WI38 (cell line): Measurements from ENCODE around the gene OSBPL2.

Experiments
- H3K4me3 ChIP-seq: 2 replicates; pipeline ENCODE4 v1.5.1; 2011; ENCODE audit warnings: low read depth, mild to moderate bottlenecking, control low read depth, low read length
- CTCF ChIP-seq: IDR thresholded peaks from 2 replicates; pipeline ENCODE4 v1.5.1; 2012; ENCODE audit warnings: low read depth, mild to moderate bottlenecking, control low read depth, low read length

The OSBPL2 gene

GRCh38 chr20:62211769-62212288, 26.5 kb upstream of the OSBPL2 start:
- no peak overlapping the region for H3K4me3 ChIP-seq
- TF ChIP-seq CTCF: no peak

DNA sequence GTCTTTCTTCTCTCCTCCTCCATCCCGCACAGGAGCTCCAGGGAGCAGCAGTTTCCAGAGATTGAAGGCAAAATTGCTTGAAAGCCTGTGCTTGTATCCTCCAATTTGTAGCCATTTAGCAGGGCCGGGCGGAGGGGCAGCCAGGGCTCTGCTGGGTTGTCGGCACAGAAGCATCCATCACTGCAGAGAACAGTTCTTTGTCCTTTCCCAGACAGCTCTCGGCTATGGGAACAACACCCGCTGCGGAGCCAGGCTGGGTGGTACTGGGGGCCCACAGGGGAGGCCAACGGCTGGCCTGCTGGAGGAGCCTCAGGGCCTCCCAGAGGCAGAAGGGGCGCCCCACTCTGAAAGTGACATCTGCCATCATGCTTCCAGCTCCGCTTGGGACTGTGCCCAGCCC, 26.0 kb upstream of the OSBPL2 start:
- H3K4me3 ChIP-seq: no peak overlapping the region
- no peak for TF ChIP-seq CTCF

- TF ChIP-seq CTCF: no peak
- no peak overlapping the region for H3K4me3 ChIP-seq
Observed at GRCh38 chr20:62214067-62214466, 24.3 kb upstream of the OSBPL2 start.

DNA sequence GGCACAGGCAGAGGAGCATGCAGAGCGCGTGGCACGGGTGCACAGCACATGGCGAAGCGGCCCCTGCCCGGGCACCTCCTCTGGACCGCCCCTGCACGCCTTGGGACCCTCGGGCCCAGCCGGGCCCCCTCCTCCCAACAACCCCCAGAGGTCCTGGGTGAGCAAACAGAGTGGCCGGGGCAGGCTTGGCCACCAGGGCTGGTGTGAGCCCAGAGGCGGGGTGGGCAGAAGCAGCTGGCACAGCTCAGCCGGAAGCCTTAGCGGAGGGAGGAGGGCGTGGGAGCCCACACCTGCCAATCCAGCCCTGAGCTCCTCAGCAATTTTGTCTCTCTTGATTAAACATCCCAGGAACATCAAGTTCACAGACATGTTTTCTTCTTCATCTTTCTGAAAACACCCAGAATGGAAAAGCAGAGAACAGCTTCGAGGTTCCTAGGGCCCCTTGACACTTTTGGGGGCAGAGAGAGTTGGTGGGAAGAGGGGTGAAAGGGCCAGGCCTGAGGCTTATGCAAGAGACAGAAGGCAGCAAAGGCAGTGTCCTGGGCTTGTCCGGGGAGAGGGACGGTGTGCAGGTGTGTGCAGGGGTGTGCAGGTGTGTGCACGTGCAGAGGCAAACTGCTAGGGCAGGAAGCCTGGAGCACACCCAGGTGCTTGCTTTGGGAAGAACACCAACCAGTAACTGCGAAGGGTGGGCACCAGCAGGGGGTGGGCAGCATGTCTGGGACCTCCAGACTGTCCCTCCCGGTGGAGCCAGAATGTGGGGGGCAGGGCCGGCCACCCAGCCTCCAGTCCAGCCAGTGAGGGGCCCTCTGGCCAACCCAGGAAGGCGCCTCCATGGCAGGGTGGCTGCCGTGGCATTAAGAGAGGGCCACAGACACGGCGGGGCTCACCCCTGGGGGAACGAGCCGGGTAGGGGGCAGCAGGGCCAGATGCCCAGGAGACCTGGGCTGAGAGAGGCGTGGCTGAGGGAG, 23.0 kb upstream of the OSBPL2 start:
- H3K4me3 ChIP-seq: no peak overlapping the region
- no peak for TF ChIP-seq CTCF

- no peak for TF ChIP-seq CTCF
- H3K4me3 ChIP-seq: no peak overlapping the region
Observed at GRCh38 chr20:62215991-62216635, 22.2 kb upstream of the OSBPL2 start.

GRCh38 chr20:62216636-62217566, 21.4 kb upstream of the OSBPL2 start:
- H3K4me3 ChIP-seq: no peak overlapping the region
- TF ChIP-seq CTCF: no peak
